Activated CD4-positive, alpha-beta T cell treated with anti-CD3 and anti-CD28 coated beads, Interleukin-10, Interleukin-2, amounts not matched to agents 100 ng/mL and 50 ng/mL, durations not matched to agents 16 hours and 8 hours (primary cell): ENCODE results near the gene DARS2.
"Not testable (repeated sequence)": the region's sequence is repeated elsewhere in the genome, so short reads cannot be mapped to it uniquely, and the experiment has no call there.

Experiments used
- DNase-seq: peaks from one replicate; pipeline ENCODE4 v3.0.0-alpha.2; 2020

The DARS2 gene

DNA sequence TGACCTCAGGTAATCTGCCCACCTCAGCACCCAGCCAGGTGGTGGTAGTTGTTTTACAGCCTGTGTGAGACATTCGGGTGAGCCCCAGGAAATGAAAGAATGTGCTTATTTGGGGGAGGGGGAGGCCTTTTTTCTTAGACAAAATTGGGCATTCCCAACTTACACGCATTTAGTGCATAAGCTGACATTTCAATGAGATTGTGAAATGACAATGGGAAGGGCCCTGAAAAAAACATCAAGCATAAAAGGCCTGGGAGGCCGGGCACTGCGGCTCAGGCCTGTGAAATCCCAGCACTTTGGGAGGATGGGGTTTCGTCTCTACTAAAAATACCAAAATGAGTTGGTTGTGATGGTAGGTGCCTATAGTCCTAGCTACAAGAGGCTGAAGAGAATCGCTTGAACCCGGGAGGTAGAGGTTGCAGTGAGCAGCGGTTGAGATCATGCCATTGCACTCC, 38.3 kb downstream of the DARS2 start:
- DNase-seq = peak; percentile 52

DNA sequence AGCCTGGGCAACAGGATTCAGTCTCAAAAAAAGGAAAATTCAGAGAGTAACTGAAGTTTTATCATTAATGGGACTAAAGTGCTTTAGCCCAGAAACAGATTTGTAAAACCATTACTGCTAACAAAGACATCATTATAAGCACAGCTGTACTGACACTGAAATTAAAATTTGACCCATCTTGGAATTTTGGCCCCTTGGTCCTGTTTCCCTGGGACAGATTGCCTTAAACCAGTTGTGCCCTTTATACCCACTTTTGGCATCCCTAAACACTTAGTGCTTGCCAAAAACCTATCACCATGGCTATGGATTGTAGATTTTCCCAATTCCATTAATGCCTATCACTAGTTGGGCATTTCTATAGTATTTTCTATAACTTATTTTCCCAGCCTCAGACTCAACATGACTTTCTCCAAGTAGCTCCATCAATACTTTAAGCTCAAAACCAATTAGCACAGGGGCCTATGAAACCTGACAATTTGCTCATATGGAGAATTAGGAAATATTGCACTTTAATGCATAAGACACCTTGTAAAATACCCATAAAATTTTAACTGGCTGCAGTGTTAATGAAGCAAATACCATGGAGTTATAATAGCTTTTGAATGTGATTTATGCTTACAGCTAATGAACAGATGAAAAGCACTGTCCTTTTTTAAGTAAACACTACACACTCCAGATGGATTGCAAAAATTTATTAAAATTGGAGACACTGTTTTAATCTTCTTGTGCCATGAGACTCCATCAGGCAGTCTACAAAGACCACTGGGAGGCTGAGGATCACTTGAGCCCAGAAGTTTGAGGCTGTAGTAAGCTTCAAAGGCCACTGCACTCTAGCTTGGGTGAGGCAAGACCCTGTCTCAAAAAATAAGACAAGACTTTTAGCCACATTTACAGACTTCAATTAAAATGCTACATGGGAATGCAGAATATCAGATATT, 39.0 kb downstream of the DARS2 start:
- DNase-seq = no peak

DNA sequence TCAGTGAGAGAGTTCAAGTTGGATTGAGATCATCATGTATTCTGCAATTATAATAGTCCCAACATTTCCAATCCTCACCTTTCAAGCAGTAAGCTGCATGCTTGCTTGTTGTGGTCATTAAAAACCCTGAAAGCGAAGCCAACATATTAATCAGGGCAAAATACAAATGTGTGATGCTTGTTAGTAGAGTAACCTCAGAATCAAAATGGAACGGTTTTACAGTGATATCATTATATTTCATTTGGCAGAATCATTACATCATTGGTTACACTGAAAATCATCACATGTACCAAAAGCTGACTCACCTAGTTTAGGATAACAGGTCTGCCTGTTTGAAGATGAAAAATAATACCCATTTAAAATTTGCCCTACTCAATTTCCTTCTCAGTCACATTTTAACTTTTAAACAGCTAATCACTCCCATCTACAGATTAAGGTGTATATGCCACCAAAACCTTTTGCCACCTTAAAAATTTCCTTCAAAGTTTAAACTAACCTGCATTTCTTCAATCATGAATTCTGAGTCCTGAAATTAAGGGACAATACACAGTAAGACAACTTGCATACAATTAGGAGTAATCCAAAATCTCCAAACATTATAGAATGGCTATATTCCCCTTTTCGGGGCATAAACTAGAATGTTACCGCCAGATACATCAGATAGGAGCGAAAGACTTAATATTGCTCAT, 39.9 kb downstream of the DARS2 start:
- peak; percentile 38 for DNase-seq

GRCh38 chr1:173865468-173866164, 41.1 kb downstream of the DARS2 start:
- peak; percentile 31 for DNase-seq

GRCh38 chr1:173866413-173867115, 42.1 kb downstream of the DARS2 start:
- peak; percentile 46 for DNase-seq

DNA sequence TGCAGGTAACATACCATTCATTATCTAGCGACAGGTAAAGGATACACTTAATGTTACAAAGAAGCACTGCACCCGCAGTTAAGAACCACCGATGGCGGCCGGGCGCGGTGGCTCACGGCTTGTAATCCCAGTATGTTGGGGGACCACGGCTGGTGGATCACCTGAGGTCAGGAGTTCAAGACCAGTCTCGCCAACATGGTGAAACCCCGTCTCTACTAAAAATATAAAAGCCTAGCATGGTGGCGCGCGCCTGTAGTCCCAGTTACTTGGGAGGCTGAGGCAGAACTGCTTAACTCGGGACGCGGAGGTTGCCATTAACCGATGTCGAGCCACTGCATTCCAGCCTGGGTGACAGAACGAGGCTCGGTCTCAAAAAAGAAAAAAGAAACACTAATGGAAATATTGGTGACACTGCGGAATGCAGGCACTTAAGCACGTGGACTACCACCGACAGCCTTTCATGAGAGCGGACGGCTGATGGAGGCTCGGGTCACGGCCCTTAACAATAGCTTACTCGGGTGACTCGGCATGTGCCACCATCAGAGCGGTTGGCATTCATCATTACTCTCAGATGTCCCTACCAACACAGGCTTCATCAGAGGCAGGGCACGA, 42.8 kb downstream of the DARS2 start:
- peak; percentile 53 for DNase-seq

DNA sequence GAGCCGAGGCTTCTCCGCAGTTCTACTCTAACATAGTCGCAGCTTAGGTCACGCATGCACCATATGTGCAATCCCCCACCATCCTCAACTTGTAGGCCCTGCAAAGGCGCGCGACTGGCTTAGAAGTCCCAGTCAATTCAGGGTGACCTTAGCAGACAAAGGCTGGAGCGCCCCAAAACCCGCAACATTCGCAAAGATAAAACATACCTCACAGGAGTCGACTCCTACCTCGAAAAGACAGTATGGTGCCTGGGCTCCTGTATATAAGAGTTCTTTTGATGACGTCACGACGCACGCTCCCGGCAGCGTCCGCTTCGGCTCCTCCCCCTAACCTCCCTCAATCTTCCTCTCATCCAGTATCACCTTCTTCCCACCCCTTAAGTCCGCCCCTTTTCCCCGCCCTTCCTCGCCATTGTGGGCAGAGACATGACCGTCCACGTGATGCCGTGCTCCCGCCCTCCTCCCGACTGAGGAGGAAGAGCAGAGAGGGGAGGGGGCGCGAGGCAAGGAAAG, 43.3 kb downstream of the DARS2 start, which contains the start of gene GAS5:
Gene GAS5 (minus strand): TSS at position 237 of the 513 bp plus-strand sequence.
- peak; percentile 100 for DNase-seq

DNA sequence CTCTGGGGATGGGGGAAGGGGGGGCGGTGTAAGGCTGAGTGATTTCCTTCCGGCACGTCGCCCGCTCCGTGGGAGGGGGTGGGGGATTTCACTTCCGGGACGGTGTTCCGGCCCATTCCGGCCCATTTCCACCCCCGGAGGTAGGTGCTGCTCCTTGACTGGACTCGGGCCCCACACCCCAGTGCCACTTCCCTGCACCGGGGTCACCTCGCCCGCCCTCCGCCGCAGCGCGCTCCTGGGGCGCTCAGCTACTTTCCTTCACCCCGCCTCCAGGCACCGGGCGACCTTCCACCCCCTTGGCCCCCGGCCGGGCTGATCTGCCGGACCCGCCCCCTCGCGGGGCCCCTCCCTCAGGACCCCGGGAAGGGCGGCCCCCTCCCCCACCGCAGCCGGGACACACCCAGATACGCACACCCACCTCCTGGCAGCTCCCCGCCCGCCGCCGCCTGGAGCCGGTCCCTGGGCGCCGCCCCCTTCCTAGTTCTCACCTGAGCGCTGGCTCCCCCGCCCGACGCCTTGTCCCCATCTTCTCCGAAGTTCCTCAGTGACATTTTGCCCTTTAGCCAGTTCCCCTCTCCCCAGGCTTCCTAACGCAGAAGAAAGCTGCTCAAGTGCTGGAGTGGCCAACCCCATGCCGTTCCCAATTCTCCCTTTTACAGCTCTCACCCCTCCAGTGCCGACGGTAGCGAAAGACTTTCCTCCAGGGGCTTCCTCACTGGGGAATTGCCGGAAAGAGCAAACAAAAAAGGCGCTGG, 44.0 kb downstream of the DARS2 start, which contains the start of gene ZBTB37:
Gene ZBTB37 (plus strand): TSS at position 115 of the 755 bp plus-strand sequence. CDS start 1,846 bp downstream, outside the sequence.
- DNase-seq = peak; percentile 98

- DNase-seq = no peak
Observed at GRCh38 chr1:173869021-173869359, 44.5 kb downstream of the DARS2 start.

GRCh38 chr1:173870252-173871075, 46.0 kb downstream of the DARS2 start:
- DNase-seq = peak; percentile 91

- no peak for DNase-seq
Observed at GRCh38 chr1:173871091-173871490, 46.6 kb downstream of the DARS2 start.

GRCh38 chr1:173871500-173871899, 47.0 kb downstream of the DARS2 start:
- no peak for DNase-seq

- no peak for DNase-seq
Observed at GRCh38 chr1:173876732-173877131, 52.3 kb downstream of the DARS2 start.

DNA sequence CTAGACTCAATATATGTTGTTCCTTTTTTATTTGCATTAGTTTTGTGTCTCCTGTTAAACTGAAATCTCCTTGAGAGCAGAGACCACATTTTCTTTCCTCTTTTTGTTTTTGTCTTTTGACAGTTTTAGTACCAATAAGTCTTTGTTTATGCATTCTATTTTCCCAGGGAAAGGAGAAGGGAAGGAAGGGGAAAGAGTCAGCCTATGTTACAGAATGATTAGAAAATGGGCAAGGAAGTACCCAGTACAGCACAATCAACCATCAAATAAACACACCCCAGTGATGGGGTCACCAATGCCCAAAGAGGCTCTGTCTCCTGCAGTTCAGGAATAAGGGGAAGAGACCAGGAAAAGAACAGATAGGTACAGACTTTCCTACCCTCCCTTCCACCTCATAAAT, 53.8 kb downstream of the DARS2 start:
- no peak for DNase-seq

DNA sequence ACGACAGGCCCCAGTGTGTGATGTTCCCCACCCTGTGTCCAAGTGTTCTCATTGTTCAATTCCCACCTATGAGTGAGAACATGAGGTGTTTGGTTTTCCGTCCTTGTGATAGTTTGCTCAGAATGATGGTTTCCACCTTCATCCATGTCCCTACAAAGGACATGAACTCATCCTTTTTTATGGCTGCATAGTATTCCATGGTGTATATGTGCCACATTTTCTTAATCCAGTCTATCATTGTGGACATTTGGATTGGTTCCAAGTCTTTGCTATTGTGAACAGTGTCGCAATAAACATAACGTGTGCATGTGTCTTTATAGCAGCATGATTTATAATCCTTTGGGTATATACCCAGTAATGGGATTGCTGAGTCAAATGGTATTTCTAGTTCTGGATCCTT, 56.6 kb downstream of the DARS2 start:
- not testable (repeated sequence) for DNase-seq

DNA sequence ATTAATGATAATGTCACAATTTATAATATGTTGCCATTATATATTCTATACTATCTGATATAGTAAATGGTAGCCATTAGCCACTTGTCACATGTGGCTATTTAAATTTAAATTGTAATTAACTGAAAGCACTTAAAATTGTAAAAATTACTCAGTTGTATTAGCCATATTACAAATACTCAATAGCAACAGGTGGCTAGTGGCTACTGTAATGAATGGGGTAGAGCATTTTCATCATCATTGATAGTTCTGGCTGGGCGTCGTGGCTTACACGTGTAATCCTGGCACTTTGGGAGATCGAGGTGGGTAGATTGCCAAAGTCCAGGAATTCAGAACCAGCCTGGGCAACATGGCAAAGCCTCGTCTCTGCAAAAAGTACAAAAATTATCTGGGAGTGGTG, 60.2 kb downstream of the DARS2 start:
- no peak for DNase-seq

DNA sequence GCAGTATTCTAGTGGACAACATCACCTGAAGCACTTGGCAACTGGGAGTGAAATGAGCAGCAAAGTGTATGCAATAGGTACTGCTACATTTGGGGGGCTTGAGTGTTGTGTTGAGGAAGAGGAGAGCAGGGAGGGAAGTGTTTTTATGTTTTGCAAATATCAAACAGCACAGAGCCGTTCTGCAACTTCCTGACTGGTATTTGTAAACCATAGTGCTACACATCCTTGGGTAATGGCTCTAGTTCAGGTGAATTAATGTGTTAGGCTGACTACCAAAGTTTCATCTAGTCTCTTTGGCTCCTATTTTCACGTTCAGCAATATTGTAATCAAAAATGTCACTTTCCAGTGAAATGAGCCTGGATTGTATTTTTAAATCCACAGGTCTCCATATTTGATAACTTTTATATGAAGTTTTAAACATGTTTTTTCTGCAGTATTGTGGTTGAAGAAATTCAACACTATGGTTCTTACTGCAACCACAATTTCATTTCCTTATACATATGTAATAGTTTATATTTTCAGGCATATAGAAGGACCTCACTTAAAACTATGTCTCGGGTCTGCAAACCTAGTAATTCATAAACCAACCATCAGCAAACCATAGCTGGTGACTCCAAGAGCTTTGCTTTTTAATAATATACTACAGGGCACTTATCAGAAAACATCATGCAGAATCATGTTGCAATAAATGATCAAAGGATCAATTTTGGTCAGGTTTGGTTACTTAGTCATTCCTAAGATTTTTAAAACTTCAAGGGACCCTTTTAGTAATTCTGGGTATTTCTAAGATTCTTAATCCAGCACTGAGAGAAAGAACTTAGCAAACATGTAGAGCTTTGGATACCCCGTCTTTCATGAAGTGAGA, 62.5 kb downstream of the DARS2 start:
- DNase-seq = no peak

DNA sequence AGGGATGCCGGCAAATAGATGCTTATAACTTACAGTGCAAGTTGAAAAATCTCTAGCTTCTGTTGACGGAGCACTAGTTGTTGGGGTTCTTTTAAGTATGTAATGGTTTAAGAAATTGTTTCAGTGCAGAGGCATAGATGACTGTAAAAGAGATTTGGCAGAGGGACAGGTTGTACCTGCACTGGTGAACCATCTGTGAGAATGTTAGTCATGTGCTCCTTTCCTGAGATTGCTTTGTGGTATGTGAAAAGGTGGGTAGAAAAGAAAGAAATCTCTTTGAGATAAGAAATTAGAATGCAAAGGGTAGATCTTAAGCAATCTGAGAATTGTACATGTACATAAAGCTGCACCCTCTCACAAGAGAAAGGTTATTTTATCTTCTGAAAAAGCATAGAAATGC, 63.2 kb downstream of the DARS2 start:
- no peak for DNase-seq

GRCh38 chr1:173888749-173889148, 64.3 kb downstream of the DARS2 start:
- no peak for DNase-seq
